ENCODE results near the gene CDC14B.

CDC14B gene

DNA sequence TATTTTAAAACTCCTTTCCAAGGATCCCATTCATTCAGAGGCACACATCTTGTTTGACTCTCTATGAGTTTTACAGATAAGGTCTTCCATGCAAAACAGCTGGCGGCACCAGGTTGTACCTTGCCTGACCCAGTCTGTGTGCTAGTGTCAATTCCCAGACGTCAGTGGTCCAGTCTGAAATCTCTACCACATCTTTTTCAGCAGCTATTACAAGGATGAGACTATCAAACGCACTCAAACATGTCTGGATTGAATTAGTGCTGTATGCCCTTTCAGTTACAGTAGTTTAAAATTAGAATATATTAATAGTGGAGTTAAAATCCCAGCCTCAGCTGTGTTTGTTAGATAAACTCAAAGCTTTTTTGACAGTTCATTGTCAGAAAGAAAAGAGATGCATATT, 11.7 kb downstream of the CDC14B start:
- WGBS (ENCODE audit: extremely low coverage, insufficient coverage, insufficient read length), result no CpG with 5 or more reads among the region's 3 CpGs
- H3K4me1 ChIP-seq (ENCODE audit: control insufficient read depth in 1 of 2, insufficient read depth in 2 of 2, low read length in 2 of 2), result peaks cover 2 to 3% of the 10 kb centered on the region in 2 experiments
- H3K4me2 ChIP-seq (ENCODE audit: low read length), result no peak overlapping the region
- no peak overlapping the region for H2AK5ac ChIP-seq (ENCODE audit: low read length)
- peaks cover 1% of the 10 kb centered on the region for H3K79me1 ChIP-seq (ENCODE audit: low read length)
- no peak overlapping the region for H2BK12ac ChIP-seq (ENCODE audit: low read length)
- H3K4ac ChIP-seq (ENCODE audit: low read depth, low read length), result no peak overlapping the region
- H3K9me3 ChIP-seq (ENCODE audit: insufficient read depth, low read depth, low read length), result no peaks in the 10 kb centered on the region
- H4K91ac ChIP-seq (ENCODE audit: low read depth, low read length), result no peak overlapping the region
- no peak for DNase-seq
- no peak overlapping the region for H4K8ac ChIP-seq (ENCODE audit: low read depth, low read length)
- H3K36me3 ChIP-seq (ENCODE audit: control insufficient read depth in 1 of 2, insufficient read depth in 2 of 2, low read length in 2 of 2), result no peaks in the 10 kb centered on the region
- H3K9ac ChIP-seq (ENCODE audit: low read length), result no peak overlapping the region
- H2AFZ ChIP-seq (ENCODE audit: insufficient read depth, low read length, poor library complexity), result no peak overlapping the region
- H3K27me3 ChIP-seq (ENCODE audit: insufficient read depth, low read length), result no peaks in the 10 kb centered on the region
- peaks cover 1% of the 10 kb centered on the region for H3K79me2 ChIP-seq (ENCODE audit: control insufficient read depth, insufficient read depth, low read length, poor library complexity)
- H3K27ac ChIP-seq (ENCODE audit: low read depth, low read length), result no peak overlapping the region
- H3K14ac ChIP-seq (ENCODE audit: low read length), result no peak overlapping the region
- no peak overlapping the region for H3K18ac ChIP-seq (ENCODE audit: low read length)
- no peak overlapping the region for H2BK120ac ChIP-seq (ENCODE audit: insufficient read depth, low read length, poor library complexity)
- H3K4me3 ChIP-seq (ENCODE audit: low read depth, low read length), result no peak overlapping the region
- H2BK5ac ChIP-seq (ENCODE audit: low read depth, low read length, poor library complexity), result no peak overlapping the region
- H3K23ac ChIP-seq (ENCODE audit: low read length), result no peak overlapping the region
- H4K12ac ChIP-seq (ENCODE audit: low read depth, low read length), result no peak overlapping the region

DNA sequence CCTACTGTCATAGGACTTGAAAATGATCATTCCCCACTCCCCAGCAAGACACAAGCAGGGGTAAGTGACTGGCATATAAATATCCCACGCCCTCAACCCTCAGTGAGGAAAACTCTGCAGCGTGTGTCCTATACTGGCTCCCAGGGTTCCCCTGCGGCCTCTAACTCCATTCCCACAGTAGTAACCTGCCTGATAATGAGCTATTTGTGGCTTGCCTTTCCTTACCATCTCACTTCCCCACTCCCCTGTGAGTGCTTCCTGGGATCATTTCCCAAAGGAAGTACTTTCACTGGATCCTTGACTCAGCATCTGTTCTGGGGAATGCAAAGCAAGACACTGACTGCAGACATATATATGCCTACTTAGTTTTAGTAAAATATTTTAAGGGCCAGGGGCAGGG, 14.3 kb downstream of the CDC14B start:
- no peak overlapping the region for H4K12ac ChIP-seq (ENCODE audit: low read depth, low read length)
- H3K36me3 ChIP-seq (ENCODE audit: control insufficient read depth in 1 of 2, insufficient read depth in 2 of 2, low read length in 2 of 2), result no peaks in the 10 kb centered on the region
- H3K4me2 ChIP-seq (ENCODE audit: low read length), result no peak overlapping the region
- H4K8ac ChIP-seq (ENCODE audit: low read depth, low read length), result no peak overlapping the region
- no peak overlapping the region for H3K9ac ChIP-seq (ENCODE audit: low read length)
- H3K4ac ChIP-seq (ENCODE audit: low read depth, low read length), result peak overlapping the region; percentile 17
- no peak overlapping the region for H2BK5ac ChIP-seq (ENCODE audit: low read depth, low read length, poor library complexity)
- no peaks in the 10 kb centered on the region for H3K9me3 ChIP-seq (ENCODE audit: insufficient read depth, low read depth, low read length)
- WGBS (ENCODE audit: extremely low coverage, insufficient coverage, insufficient read length), result no CpG with 5 or more reads among the region's 3 CpGs
- no peak for DNase-seq
- no peak overlapping the region for H3K4me3 ChIP-seq (ENCODE audit: low read depth, low read length)
- no peak overlapping the region for H2BK12ac ChIP-seq (ENCODE audit: low read length)
- H3K14ac ChIP-seq (ENCODE audit: low read length), result no peak overlapping the region
- peaks cover 1% of the 10 kb centered on the region for H3K79me1 ChIP-seq (ENCODE audit: low read length)
- no peak overlapping the region for H4K91ac ChIP-seq (ENCODE audit: low read depth, low read length)
- no peak overlapping the region for H3K27ac ChIP-seq (ENCODE audit: low read depth, low read length)
- H3K18ac ChIP-seq (ENCODE audit: low read length), result no peak overlapping the region
- H3K23ac ChIP-seq (ENCODE audit: low read length), result no peak overlapping the region
- H2AFZ ChIP-seq (ENCODE audit: insufficient read depth, low read length, poor library complexity), result no peak overlapping the region
- H2BK120ac ChIP-seq (ENCODE audit: insufficient read depth, low read length, poor library complexity), result no peak overlapping the region
- H3K27me3 ChIP-seq (ENCODE audit: insufficient read depth, low read length), result no peaks in the 10 kb centered on the region
- peaks cover 1% of the 10 kb centered on the region for H3K79me2 ChIP-seq (ENCODE audit: control insufficient read depth, insufficient read depth, low read length, poor library complexity)
- H2AK5ac ChIP-seq (ENCODE audit: low read length), result no peak overlapping the region
- H3K4me1 ChIP-seq (ENCODE audit: control insufficient read depth in 1 of 2, insufficient read depth in 2 of 2, low read length in 2 of 2), result peaks cover 2 to 3% of the 10 kb centered on the region in 2 experiments

GRCh38 chr9:96604004-96604319, 15.7 kb downstream of the CDC14B start:
- Histone ChIP-seq H3K79me1 (ENCODE audit: low read length) (peaks cover 1% of the 10 kb centered on the region), H3K79me2 (ENCODE audit: control insufficient read depth, insufficient read depth, low read length, poor library complexity) (peaks cover 1% of the 10 kb centered on the region), H2BK12ac (ENCODE audit: low read length) (no peak overlapping the region), H3K14ac (ENCODE audit: low read length) (no peak overlapping the region), H2BK5ac (ENCODE audit: low read depth, low read length, poor library complexity) (no peak overlapping the region), H3K18ac (ENCODE audit: low read length) (no peak overlapping the region), H3K4me1 (ENCODE audit: control insufficient read depth in 1 of 2, insufficient read depth in 2 of 2, low read length in 2 of 2) (peaks cover 2 to 3% of the 10 kb centered on the region in 2 experiments), H3K9me3 (ENCODE audit: insufficient read depth, low read depth, low read length) (no peaks in the 10 kb centered on the region), H3K4ac (ENCODE audit: low read depth, low read length) (no peak overlapping the region), H3K23ac (ENCODE audit: low read length) (no peak overlapping the region), H4K8ac (ENCODE audit: low read depth, low read length) (no peak overlapping the region), H3K27ac (ENCODE audit: low read depth, low read length) (no peak overlapping the region), H3K27me3 (ENCODE audit: insufficient read depth, low read length) (no peaks in the 10 kb centered on the region), H4K12ac (ENCODE audit: low read depth, low read length) (no peak overlapping the region), H4K91ac (ENCODE audit: low read depth, low read length) (no peak overlapping the region), H2AFZ (ENCODE audit: insufficient read depth, low read length, poor library complexity) (no peak overlapping the region), H3K9ac (ENCODE audit: low read length) (no peak overlapping the region), H3K36me3 (ENCODE audit: control insufficient read depth in 1 of 2, insufficient read depth in 2 of 2, low read length in 2 of 2) (no peaks in the 10 kb centered on the region), H3K4me2 (ENCODE audit: low read length) (no peak overlapping the region), H2BK120ac (ENCODE audit: insufficient read depth, low read length, poor library complexity) (no peak overlapping the region), H3K4me3 (ENCODE audit: low read depth, low read length) (no peak overlapping the region), H2AK5ac (ENCODE audit: low read length) (no peak overlapping the region)
- no CpG with 5 or more reads among the region's 3 CpGs for WGBS (ENCODE audit: extremely low coverage, insufficient coverage, insufficient read length)
- peak in 1 of 2 donors; percentile 61 for DNase-seq

DNA sequence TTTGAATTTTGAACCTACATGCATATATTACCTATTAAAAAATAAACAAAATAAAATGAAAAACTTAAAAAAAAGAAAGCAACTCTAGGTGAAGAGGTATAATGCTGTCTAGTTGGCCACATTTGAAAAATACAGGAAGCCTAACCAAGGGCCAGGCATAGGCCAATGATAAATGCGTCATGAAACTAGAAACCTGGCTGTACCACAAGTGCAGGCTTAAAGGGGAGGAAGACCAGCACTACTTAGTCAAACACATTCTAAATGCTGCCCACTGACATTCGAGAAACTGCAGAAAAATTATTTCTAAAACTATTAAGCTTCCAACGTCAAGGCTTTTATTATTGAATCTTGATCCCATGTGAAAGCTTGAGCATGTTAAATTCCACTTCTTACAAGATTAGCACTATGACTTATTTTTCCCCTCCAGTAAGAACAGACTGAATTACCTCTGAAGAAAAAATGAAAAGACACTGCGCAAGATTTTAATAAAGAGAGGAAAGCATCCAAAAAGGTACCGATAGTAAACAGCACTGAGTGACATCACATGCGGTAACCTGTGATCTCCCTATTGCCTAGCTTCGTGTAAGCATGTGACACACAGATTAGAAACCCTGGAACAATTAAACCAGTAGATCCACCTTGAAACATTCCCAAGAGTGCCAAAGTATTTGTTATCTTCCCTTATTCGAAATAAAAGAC, 16.2 kb downstream of the CDC14B start:
- Histone ChIP-seq H3K4me3 (ENCODE audit: low read depth, low read length) (no peak overlapping the region), H2BK12ac (ENCODE audit: low read length) (no peak overlapping the region), H4K8ac (ENCODE audit: low read depth, low read length) (no peak overlapping the region), H3K4me2 (ENCODE audit: low read length) (no peak overlapping the region), H3K4me1 (ENCODE audit: control insufficient read depth in 1 of 2, insufficient read depth in 2 of 2, low read length in 2 of 2) (peaks cover 2 to 3% of the 10 kb centered on the region in 2 experiments), H2BK120ac (ENCODE audit: insufficient read depth, low read length, poor library complexity) (no peak overlapping the region), H3K79me1 (ENCODE audit: low read length) (peaks cover 1% of the 10 kb centered on the region), H3K27me3 (ENCODE audit: insufficient read depth, low read length) (no peaks in the 10 kb centered on the region), H3K4ac (ENCODE audit: low read depth, low read length) (no peak overlapping the region), H3K14ac (ENCODE audit: low read length) (no peak overlapping the region), H3K23ac (ENCODE audit: low read length) (no peak overlapping the region), H2AFZ (ENCODE audit: insufficient read depth, low read length, poor library complexity) (no peak overlapping the region), H3K9ac (ENCODE audit: low read length) (no peak overlapping the region), H3K9me3 (ENCODE audit: insufficient read depth, low read depth, low read length) (no peaks in the 10 kb centered on the region), H3K79me2 (ENCODE audit: control insufficient read depth, insufficient read depth, low read length, poor library complexity) (peaks cover 1% of the 10 kb centered on the region), H3K27ac (ENCODE audit: low read depth, low read length) (no peak overlapping the region), H3K18ac (ENCODE audit: low read length) (no peak overlapping the region), H4K91ac (ENCODE audit: low read depth, low read length) (no peak overlapping the region), H2BK5ac (ENCODE audit: low read depth, low read length, poor library complexity) (no peak overlapping the region), H3K36me3 (ENCODE audit: control insufficient read depth in 1 of 2, insufficient read depth in 2 of 2, low read length in 2 of 2) (no peaks in the 10 kb centered on the region), H2AK5ac (ENCODE audit: low read length) (no peak overlapping the region), H4K12ac (ENCODE audit: low read depth, low read length) (no peak overlapping the region)
- DNase-seq, result no peak
- WGBS (ENCODE audit: extremely low coverage, insufficient coverage, insufficient read length), result no CpG with 5 or more reads among the region's 8 CpGs
